Colonic mucosa (tissue), 4 donors: Measurements from ENCODE around the gene SLC35F1. TPM values are rescaled to one million over a fixed set of nuclear protein-coding genes. Genes with fewer than 3 reads are reported as not detected.

Source experiments
- DNase-seq: peaks from one replicate; pipeline ENCODE4 v3.0.0-alpha.2; 2020
- H3K27ac ChIP-seq: fragments of 200-600 bp; one replicate; pipeline ENCODE4 v1.8.0; 2021
- H3K27me3 ChIP-seq: fragments of 200-600 bp; one replicate; pipeline ENCODE4 v1.8.0; 2021
- H3K36me3 ChIP-seq: fragments of 200-600 bp; one replicate; pipeline ENCODE4 v1.8.0; 2021
- H3K4me1 ChIP-seq: fragments of 200-600 bp; one replicate; pipeline ENCODE4 v1.8.0; 2021; ENCODE audit warnings: mild to moderate bottlenecking
- H3K4me3 ChIP-seq: fragments of 200-600 bp; one replicate; pipeline ENCODE4 v1.8.0; 2021
- H3K9ac ChIP-seq, 2 donors: one replicate each; pipeline ENCODE4 v1.7.0; 2013; ENCODE audit warnings: control low read depth in 2 of 2, low read depth in 2 of 2, low read length in 2 of 2
- H3K9me3 ChIP-seq: fragments of 200-600 bp; one replicate; pipeline ENCODE4 v1.8.0; 2021
- CTCF ChIP-seq: fragments of 200-600 bp; IDR thresholded peaks from one replicate; pipeline ENCODE4 v1.8.0; 2022; ENCODE audit warnings: antibody characterized with exemption, mild to moderate bottlenecking
- intact Hi-C: fragments of 100-400 bp; cut with DNase I; formaldehyde crosslinking; loops from one replicate; pipeline ENCODE4 v1.14.1; 2022
- total RNA-seq, 2 donors: library from RNA; stranded (reverse); fragmentation: NEBNext Ultra II Directional in 1 of 2; extraction: Animal tissue kit (Norgen Biotek cat#: 25700) in 1 of 2; gene quantifications; one replicate each; pipeline ENCODE4 v1.2.1, GENCODE V29; 2021
- donor health status: healthy.
- donor health status: DM: no; HTN: no; CAD: no.
- donor health status: DM: no; HTN: no; CAD: no.

Gene SLC35F1
- total RNA-seq, 2 donors from 2014 or later: 0.25 to 1.1 TPM

- no peak overlapping the region for H3K4me3 ChIP-seq
- no peak for TF ChIP-seq CTCF
- no peak for DNase-seq
- no peaks in the 10 kb centered on the region for H3K27me3 ChIP-seq
- H3K9ac ChIP-seq: no peak overlapping the region
- no peaks in the 10 kb centered on the region for H3K36me3 ChIP-seq
- no peak overlapping the region for H3K27ac ChIP-seq
- no peaks in the 10 kb centered on the region for H3K4me1 ChIP-seq
- no peaks in the 10 kb centered on the region for H3K9me3 ChIP-seq
- intact Hi-C loops: no loop called here
Measured at GRCh38 chr6:118122161-118122725, 215.2 kb downstream of the SLC35F1 start.

- Histone ChIP-seq H3K4me3 (no peak overlapping the region), H3K36me3 (no peaks in the 10 kb centered on the region), H3K27ac (no peak overlapping the region), H3K9me3 (no peaks in the 10 kb centered on the region), H3K27me3 (no peaks in the 10 kb centered on the region), H3K4me1 (no peaks in the 10 kb centered on the region), H3K9ac (no peak overlapping the region)
- TF ChIP-seq CTCF: no peak
- no peak for DNase-seq
- intact Hi-C loops: no loop called here
Measured at GRCh38 chr6:118122801-118123200, 215.7 kb downstream of the SLC35F1 start.

- no peaks in the 10 kb centered on the region for H3K27me3 ChIP-seq
- H3K9me3 ChIP-seq: no peaks in the 10 kb centered on the region
- DNase-seq: no peak
- no peaks in the 10 kb centered on the region for H3K36me3 ChIP-seq
- H3K27ac ChIP-seq: no peak overlapping the region
- H3K4me1 ChIP-seq: no peaks in the 10 kb centered on the region
- no peak for TF ChIP-seq CTCF
- intact Hi-C loops: no loop called here
- no peak overlapping the region for H3K9ac ChIP-seq
- no peak overlapping the region for H3K4me3 ChIP-seq
Measured at GRCh38 chr6:118123503-118124037, 216.5 kb downstream of the SLC35F1 start.

- no peak for DNase-seq
- Histone ChIP-seq H3K4me3 (no peak overlapping the region), H3K36me3 (no peaks in the 10 kb centered on the region), H3K9me3 (no peaks in the 10 kb centered on the region), H3K9ac (no peak overlapping the region), H3K27me3 (no peaks in the 10 kb centered on the region), H3K27ac (no peak overlapping the region), H3K4me1 (no peaks in the 10 kb centered on the region)
- intact Hi-C loops: no loop called here
- no peak for TF ChIP-seq CTCF
Measured at GRCh38 chr6:118124851-118125250, 217.8 kb downstream of the SLC35F1 start.

- H3K36me3 ChIP-seq: no peaks in the 10 kb centered on the region
- no peak overlapping the region for H3K4me3 ChIP-seq
- H3K27me3 ChIP-seq: no peaks in the 10 kb centered on the region
- intact Hi-C loops: no loop called here
- H3K9ac ChIP-seq: no peak overlapping the region
- no peak for TF ChIP-seq CTCF
- DNase-seq: no peak
- no peaks in the 10 kb centered on the region for H3K4me1 ChIP-seq
- H3K9me3 ChIP-seq: no peaks in the 10 kb centered on the region
- H3K27ac ChIP-seq: no peak overlapping the region
Measured at GRCh38 chr6:118128755-118129154, 221.7 kb downstream of the SLC35F1 start.
